Measurements from ENCODE around the gene KIRREL3. TPM values are rescaled to one million over a fixed set of nuclear protein-coding genes. Genes with fewer than 3 reads are reported as not detected.

The KIRREL3 gene
- total and polyA plus RNA-seq, 9 of the 15 experiments (the other 6 are each of a cell fraction or from before 2014, with no cell fraction given) = 0.04 to 0.10 TPM; not detected in 7

DNA sequence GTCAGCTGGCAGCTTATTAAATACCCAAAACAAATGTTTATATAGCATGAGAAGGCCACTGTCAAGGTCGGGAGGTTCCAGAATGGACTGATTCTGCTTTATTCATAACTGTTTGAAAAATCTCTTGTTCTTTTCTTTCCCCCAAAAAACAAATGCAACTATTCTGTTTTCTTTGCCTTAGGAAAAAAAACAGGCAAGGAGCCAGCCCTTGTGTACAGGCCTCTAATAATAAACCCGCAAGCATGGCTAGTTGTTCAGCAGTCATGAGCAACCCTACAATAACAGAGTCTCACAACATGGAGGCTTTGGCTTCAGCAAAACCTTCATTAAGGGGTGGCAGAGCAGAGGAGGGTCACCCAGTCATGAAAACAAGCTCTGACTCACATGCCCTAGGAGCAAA, 191.7 kb downstream of the KIRREL3 start (continued):
- TF ChIP-seq, protein P1, sequence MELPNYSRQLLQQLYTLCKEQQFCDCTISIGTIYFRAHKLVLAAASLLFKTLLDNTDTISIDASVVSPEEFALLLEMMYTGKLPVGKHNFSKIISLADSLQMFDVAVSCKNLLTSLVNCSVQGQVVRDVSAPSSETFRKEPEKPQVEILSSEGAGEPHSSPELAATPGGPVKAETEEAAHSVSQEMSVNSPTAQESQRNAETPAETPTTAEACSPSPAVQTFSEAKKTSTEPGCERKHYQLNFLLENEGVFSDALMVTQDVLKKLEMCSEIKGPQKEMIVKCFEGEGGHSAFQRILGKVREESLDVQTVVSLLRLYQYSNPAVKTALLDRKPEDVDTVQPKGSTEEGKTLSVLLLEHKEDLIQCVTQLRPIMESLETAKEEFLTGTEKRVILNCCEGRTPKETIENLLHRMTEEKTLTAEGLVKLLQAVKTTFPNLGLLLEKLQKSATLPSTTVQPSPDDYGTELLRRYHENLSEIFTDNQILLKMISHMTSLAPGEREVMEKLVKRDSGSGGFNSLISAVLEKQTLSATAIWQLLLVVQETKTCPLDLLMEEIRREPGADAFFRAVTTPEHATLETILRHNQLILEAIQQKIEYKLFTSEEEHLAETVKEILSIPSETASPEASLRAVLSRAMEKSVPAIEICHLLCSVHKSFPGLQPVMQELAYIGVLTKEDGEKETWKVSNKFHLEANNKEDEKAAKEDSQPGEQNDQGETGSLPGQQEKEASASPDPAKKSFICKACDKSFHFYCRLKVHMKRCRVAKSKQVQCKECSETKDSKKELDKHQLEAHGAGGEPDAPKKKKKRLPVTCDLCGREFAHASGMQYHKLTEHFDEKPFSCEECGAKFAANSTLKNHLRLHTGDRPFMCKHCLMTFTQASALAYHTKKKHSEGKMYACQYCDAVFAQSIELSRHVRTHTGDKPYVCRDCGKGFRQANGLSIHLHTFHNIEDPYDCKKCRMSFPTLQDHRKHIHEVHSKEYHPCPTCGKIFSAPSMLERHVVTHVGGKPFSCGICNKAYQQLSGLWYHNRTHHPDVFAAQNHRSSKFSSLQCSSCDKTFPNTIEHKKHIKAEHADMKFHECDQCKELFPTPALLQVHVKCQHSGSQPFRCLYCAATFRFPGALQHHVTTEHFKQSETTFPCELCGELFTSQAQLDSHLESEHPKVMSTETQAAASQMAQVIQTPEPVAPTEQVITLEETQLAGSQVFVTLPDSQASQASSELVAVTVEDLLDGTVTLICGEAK (IDR thresholded peaks at IDR 0.05) = no peak
- TF ChIP-seq, protein P1 (CRISPR knock-in tag; IDR thresholded peaks at IDR 0.05) = no peak
- no peak for TF ChIP-seq SMARCA5 (IDR thresholded peaks at IDR 0.05)
- no peak for TF ChIP-seq ZNF354B (CRISPR knock-in tag; IDR thresholded peaks at IDR 0.05)
- TF ChIP-seq CHD2 (IDR thresholded peaks at IDR 0.05; ENCODE audit: low read depth, low read length) = no peak
- TF ChIP-seq ZNF143 (CRISPR knock-in tag; IDR thresholded peaks at IDR 0.05) = no peak
- TF ChIP-seq TAL1 (IDR thresholded peaks at IDR 0.05) = no peak
- TF ChIP-seq BACH1 (tag; IDR thresholded peaks at IDR 0.05) = no peak
- no peak for TF ChIP-seq MXD1 (CRISPR knock-in tag; IDR thresholded peaks at IDR 0.05; ENCODE audit: borderline replicate concordance, poor library complexity, severe bottlenecking)
- TF ChIP-seq ZBTB17 (CRISPR knock-in tag; IDR thresholded peaks at IDR 0.05) = no peak

Measured in K562 (cell line).